Esophagus squamous epithelium (tissue), 4 donors: ENCODE data around the gene CEACAM21.

Experiments used
- CTCF ChIP-seq, 6 experiments: fragments of 450-650 bp in 4 of 6; fragments of 200-600 bp in 2 of 6; sonication (generic) in 2 of 6; IDR thresholded peaks; one replicate each; pipeline ENCODE4 v1.5.1; 2016 to 2019; ENCODE audit warnings: antibody characterized with exemption in 6 of 6, mild to moderate bottlenecking in 4 of 6, moderate library complexity in 4 of 6
- POLR2A ChIP-seq, 4 donors: fragments of 450-650 bp; IDR thresholded peaks; one replicate each; pipeline ENCODE4 v1.6.1; 2017; ENCODE audit warnings: antibody characterized with exemption in 4 of 4, mild to moderate bottlenecking in 4 of 4, moderate library complexity in 3 of 4

GRCh38 chr19:41551212-41551610, 24.8 kb upstream of the CEACAM21 start:
- TF ChIP-seq CTCF (IDR thresholded peaks at IDR 0.05) (no peak), POLR2A (IDR thresholded peaks at IDR 0.05) (no peak)
